ENCODE data around the gene ACVR1C.
"Not testable (repeated sequence)": the region's sequence is repeated elsewhere in the genome, so short reads cannot be mapped to it uniquely, and the experiment has no call there.

Gene ACVR1C

GRCh38 chr2:157572725-157573124 is 55.9 kb downstream of the ACVR1C start:
- no peak for DNase-seq

GRCh38 chr2:157566623-157567022 is 62.0 kb downstream of the ACVR1C start:
- not testable (repeated sequence) for DNase-seq

- DNase-seq = not testable (repeated sequence)
Measured at GRCh38 chr2:157566113-157566512, 62.6 kb downstream of the ACVR1C start.

GRCh38 chr2:157565550-157565949 is 63.1 kb downstream of the ACVR1C start:
- DNase-seq = no peak

GRCh38 chr2:157559890-157560289 is 68.8 kb downstream of the ACVR1C start:
- no peak for DNase-seq

GRCh38 chr2:157559461-157559860 is 69.2 kb downstream of the ACVR1C start:
- no peak for DNase-seq

GRCh38 chr2:157559061-157559460 is 69.6 kb downstream of the ACVR1C start:
- no peak for DNase-seq

GRCh38 chr2:157557770-157558169 is 70.9 kb downstream of the ACVR1C start:
- no peak for DNase-seq

GRCh38 chr2:157540102-157540501 is 88.6 kb downstream of the ACVR1C start:
- no peak for DNase-seq

- no peak for DNase-seq
Measured at GRCh38 chr2:157538064-157538463, 90.6 kb downstream of the ACVR1C start.

GRCh38 chr2:157536815-157537214 is 91.8 kb downstream of the ACVR1C start:
- no peak for DNase-seq

- no peak for DNase-seq
Measured at GRCh38 chr2:157528963-157529751, 99.5 kb downstream of the ACVR1C start.

- DNase-seq = no peak
Measured at GRCh38 chr2:157526070-157526469, 102.6 kb downstream of the ACVR1C start.

GRCh38 chr2:157523270-157524247 is 105.1 kb downstream of the ACVR1C start:
- no peak for DNase-seq

- DNase-seq = not testable (repeated sequence)
Measured at GRCh38 chr2:157514966-157515365, 113.7 kb downstream of the ACVR1C start.

GRCh38 chr2:157509744-157510143 is 118.9 kb downstream of the ACVR1C start:
- DNase-seq = no peak

GRCh38 chr2:157508676-157509075 is 120.0 kb downstream of the ACVR1C start:
- no peak for DNase-seq

GRCh38 chr2:157506586-157506985 is 122.1 kb downstream of the ACVR1C start:
- no peak for DNase-seq

- DNase-seq = no peak
Measured at GRCh38 chr2:157504623-157505022, 124.0 kb downstream of the ACVR1C start.

GRCh38 chr2:157501026-157501425 is 127.6 kb downstream of the ACVR1C start:
- DNase-seq = no peak

GRCh38 chr2:157500334-157500733 is 128.3 kb downstream of the ACVR1C start:
- DNase-seq = no peak

GRCh38 chr2:157498483-157498882 is 130.2 kb downstream of the ACVR1C start:
- DNase-seq = no peak

GRCh38 chr2:157497638-157498314 is 130.9 kb downstream of the ACVR1C start:
- no peak for DNase-seq

All from activated CD4-positive, alpha-beta T cell treated with anti-CD3 and anti-CD28 coated beads for 1 hour (primary cell).